KMS-11 (cell line): ENCODE results near the gene KIFC3.

ENCODE experiments used
- H2AFZ ChIP-seq: fragments of 200-600 bp; sonication (generic); 2 replicates; pipeline ENCODE4 v1.6.1; 2016; ENCODE audit warnings: antibody characterized with exemption, mixed run types, low read depth
- H3K27ac ChIP-seq: fragments of 200-600 bp; sonication (generic); 2 replicates; pipeline ENCODE4 v1.6.1; 2016; ENCODE audit warnings: mild to moderate bottlenecking, mixed run types
- H3K27me3 ChIP-seq: fragments of 200-600 bp; sonication (generic); 2 replicates; pipeline ENCODE4 v1.6.1; 2017; ENCODE audit warnings: mild to moderate bottlenecking, low read depth, mixed run types, moderate library complexity; ENCODE audit not compliant: insufficient read depth
- H3K36me3 ChIP-seq: fragments of 200-600 bp; sonication (generic); 2 replicates; pipeline ENCODE4 v1.6.1; 2017; ENCODE audit warnings: mild to moderate bottlenecking, mixed run types; ENCODE audit not compliant: insufficient read depth
- H3K4me1 ChIP-seq: fragments of 200-600 bp; sonication (generic); 2 replicates; pipeline ENCODE4 v1.6.1; 2016; ENCODE audit warnings: mild to moderate bottlenecking, low read depth, mixed run types; ENCODE audit not compliant: poor library complexity, severe bottlenecking
- H3K4me2 ChIP-seq: fragments of 200-600 bp; sonication (generic); 2 replicates; pipeline ENCODE4 v1.7.0; 2016; ENCODE audit warnings: mild to moderate bottlenecking, mixed run types
- H3K4me3 ChIP-seq: fragments of 200-600 bp; sonication (generic); IDR thresholded peaks from 2 replicates; pipeline ENCODE4 v1.6.1; 2017; ENCODE audit warnings: low read depth, low read length, mixed read lengths; ENCODE audit not compliant: insufficient read depth
- H3K79me2 ChIP-seq: fragments of 200-600 bp; sonication (generic); 2 replicates; pipeline ENCODE4 v1.6.1; 2016; ENCODE audit warnings: low read depth, mixed run types; ENCODE audit not compliant: insufficient read depth
- H3K9ac ChIP-seq: fragments of 200-600 bp; sonication (generic); 2 replicates; pipeline ENCODE4 v1.6.1; 2016; ENCODE audit warnings: mild to moderate bottlenecking, mixed run types
- H4K20me1 ChIP-seq: fragments of 200-600 bp; sonication (generic); 2 replicates; pipeline ENCODE4 v1.6.1; 2016; ENCODE audit warnings: mild to moderate bottlenecking, mixed run types; ENCODE audit not compliant: insufficient read depth
- TF ChIP-seq, protein P1 (sequence below): fragments of 200-600 bp; sonication (generic); conservative IDR thresholded peaks from 2 replicates; pipeline ENCODE4 v1.6.1; 2017; ENCODE audit warnings: low read depth, mild to moderate bottlenecking, antibody characterized with exemption, low read length, moderate library complexity, mixed read lengths

KIFC3 gene

GRCh38 chr16:57757883-57758282 is 44.4 kb downstream of the KIFC3 start:
- Histone ChIP-seq H3K9ac (no peak overlapping the region), H3K27ac (no peak overlapping the region), H3K79me2 (no peaks in the 10 kb centered on the region), H3K4me3 (no peak overlapping the region), H3K4me1 (peaks cover 7% of the 10 kb centered on the region), H3K27me3 (no peaks in the 10 kb centered on the region), H2AFZ (no peak overlapping the region), H4K20me1 (no peaks in the 10 kb centered on the region), H3K4me2 (no peak overlapping the region), H3K36me3 (no peaks in the 10 kb centered on the region)
- TF ChIP-seq, protein P1, sequence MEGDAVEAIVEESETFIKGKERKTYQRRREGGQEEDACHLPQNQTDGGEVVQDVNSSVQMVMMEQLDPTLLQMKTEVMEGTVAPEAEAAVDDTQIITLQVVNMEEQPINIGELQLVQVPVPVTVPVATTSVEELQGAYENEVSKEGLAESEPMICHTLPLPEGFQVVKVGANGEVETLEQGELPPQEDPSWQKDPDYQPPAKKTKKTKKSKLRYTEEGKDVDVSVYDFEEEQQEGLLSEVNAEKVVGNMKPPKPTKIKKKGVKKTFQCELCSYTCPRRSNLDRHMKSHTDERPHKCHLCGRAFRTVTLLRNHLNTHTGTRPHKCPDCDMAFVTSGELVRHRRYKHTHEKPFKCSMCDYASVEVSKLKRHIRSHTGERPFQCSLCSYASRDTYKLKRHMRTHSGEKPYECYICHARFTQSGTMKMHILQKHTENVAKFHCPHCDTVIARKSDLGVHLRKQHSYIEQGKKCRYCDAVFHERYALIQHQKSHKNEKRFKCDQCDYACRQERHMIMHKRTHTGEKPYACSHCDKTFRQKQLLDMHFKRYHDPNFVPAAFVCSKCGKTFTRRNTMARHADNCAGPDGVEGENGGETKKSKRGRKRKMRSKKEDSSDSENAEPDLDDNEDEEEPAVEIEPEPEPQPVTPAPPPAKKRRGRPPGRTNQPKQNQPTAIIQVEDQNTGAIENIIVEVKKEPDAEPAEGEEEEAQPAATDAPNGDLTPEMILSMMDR, result no peak

DNA sequence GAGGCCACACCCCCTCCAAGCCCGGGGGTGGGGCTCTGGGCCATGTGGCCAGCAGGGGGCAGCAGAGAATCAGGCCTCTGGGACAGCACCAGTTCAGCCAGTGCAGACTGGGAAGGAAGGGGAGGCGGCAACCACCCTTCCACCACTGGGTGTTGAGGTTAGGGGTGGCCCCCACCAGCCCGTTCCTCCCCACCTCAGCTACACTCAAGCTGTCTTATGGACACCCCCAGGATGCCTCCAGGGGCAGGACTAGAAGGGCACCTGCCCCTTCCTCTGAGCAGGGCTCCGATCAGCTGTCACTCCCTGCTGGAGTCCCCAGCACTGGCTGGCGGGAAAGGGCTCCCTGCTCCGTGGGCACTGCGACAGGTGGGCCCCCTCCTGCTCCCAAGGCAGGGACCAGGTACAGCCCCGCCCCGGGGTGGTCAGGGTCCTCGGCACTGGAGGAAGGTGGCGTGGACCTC is 44.9 kb downstream of the KIFC3 start:
- H3K4me2 ChIP-seq, result no peak overlapping the region
- H3K27ac ChIP-seq, result no peak overlapping the region
- no peaks in the 10 kb centered on the region for H3K27me3 ChIP-seq
- no peak overlapping the region for H2AFZ ChIP-seq
- H3K4me1 ChIP-seq, result peaks cover 7% of the 10 kb centered on the region
- H3K36me3 ChIP-seq, result no peaks in the 10 kb centered on the region
- TF ChIP-seq, protein P1, result peak; percentile 93
- H4K20me1 ChIP-seq, result no peaks in the 10 kb centered on the region
- no peaks in the 10 kb centered on the region for H3K79me2 ChIP-seq
- no peak overlapping the region for H3K4me3 ChIP-seq
- H3K9ac ChIP-seq, result no peak overlapping the region

DNA sequence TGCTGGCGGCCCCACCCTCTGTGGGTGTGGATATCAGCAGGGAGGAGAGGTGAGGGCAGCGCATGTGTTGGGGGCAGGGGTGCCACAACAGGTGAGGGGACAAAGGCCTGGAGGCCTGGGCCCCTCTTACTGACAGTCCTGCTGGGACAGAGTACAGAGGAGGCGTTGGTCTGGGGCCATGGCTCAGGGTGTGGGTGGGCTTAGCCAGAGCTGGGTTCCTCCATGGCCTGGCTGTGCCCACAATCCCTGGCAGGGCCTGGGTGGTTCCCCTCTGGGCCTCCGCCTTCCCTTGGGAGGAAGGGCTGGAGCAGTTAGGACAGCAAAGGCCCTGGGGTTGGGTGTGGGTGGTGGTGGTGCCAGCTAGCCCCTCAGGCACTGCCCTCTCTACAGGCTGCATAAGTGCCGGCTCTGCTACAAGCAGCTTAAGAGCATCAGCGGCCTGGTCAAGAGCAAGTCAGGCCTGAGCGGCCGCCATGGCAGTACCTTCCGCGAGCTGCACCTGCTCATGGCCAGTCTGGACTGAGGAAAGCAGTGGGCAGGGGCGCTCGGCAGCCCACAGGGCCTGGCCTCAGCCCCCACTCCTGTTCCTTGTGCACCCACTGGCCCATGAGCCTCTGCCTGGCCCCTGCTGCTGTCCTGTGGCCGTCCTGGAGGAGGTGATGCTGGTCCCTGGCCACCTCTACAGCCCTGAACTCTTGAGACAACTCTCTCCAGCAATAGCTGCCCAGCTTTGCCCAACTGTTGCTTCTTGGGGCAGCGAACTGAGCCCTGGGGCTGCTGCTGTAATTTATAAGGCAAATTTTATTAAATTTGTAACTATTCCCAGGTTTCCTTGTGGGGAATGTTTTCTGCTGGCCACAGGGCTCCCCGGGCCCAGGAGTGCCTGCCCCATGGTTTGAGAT is 45.6 kb downstream of the KIFC3 start:
- Histone ChIP-seq H3K4me2 (no peak overlapping the region), H3K27me3 (no peaks in the 10 kb centered on the region), H3K4me1 (peaks cover 7% of the 10 kb centered on the region), H3K27ac (no peak overlapping the region), H3K4me3 (no peak overlapping the region), H4K20me1 (no peaks in the 10 kb centered on the region), H3K36me3 (no peaks in the 10 kb centered on the region), H3K79me2 (no peaks in the 10 kb centered on the region), H2AFZ (no peak overlapping the region), H3K9ac (no peak overlapping the region)
- TF ChIP-seq, protein P1, result no peak

DNA sequence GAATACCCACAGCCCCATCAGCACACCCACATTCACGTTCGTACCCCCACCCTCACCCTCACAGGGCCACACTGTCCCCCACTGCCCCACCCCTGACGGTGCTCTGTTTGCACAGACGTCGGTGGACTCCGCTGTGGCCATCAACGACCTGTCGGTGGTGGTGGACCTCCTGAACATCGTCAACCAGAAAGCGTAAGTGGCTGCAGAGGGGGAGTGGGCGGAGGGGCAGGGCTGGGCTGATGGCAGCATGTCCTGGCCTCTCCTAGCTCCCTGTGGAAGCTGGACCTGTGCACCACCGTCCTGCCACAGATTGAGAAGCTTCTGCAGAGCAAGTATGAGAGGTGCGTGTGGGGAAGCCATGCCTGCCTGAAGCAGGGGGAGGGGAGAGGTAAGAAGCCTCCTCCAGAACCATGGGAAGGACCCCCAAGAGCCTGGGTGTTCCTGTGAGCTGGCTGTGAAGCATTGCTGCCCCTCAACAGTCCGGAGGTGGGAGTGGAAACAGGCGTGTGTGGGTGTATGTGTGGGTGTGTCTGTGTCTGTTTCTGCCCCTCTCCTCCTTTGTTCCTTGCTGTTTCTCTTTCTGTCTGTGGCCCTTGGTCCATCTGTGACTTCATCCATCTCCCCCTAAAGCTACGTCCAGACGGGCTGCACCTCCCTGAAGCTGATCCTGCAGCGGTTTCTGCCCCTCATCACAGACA is 46.4 kb downstream of the KIFC3 start:
- H3K4me2 ChIP-seq, result no peak overlapping the region
- no peaks in the 10 kb centered on the region for H3K79me2 ChIP-seq
- H3K36me3 ChIP-seq, result no peaks in the 10 kb centered on the region
- no peak overlapping the region for H3K27ac ChIP-seq
- no peak overlapping the region for H3K9ac ChIP-seq
- no peaks in the 10 kb centered on the region for H4K20me1 ChIP-seq
- H2AFZ ChIP-seq, result no peak overlapping the region
- peaks cover 7% of the 10 kb centered on the region for H3K4me1 ChIP-seq
- TF ChIP-seq, protein P1, result no peak
- H3K4me3 ChIP-seq, result no peak overlapping the region
- H3K27me3 ChIP-seq, result no peaks in the 10 kb centered on the region
